Kidney epithelial cell (primary cell): ENCODE results near the gene ARHGEF17. TPM values are rescaled to one million over a fixed set of nuclear protein-coding genes. Genes with fewer than 3 reads are reported as not detected.

Experiments used
- DNase-seq: peaks from one replicate; pipeline ENCODE4 v3.0.0-alpha.2; 2010; ENCODE audit warnings: low read depth
- H3K27me3 ChIP-seq: 2 replicates; pipeline ENCODE4 v1.6.0; 2011; ENCODE audit warnings: low read length; ENCODE audit not compliant: control insufficient read depth, insufficient read depth
- H3K36me3 ChIP-seq: 2 replicates; pipeline ENCODE4 v1.5.1; 2011; ENCODE audit warnings: low read length; ENCODE audit not compliant: control insufficient read depth, insufficient read depth
- H3K4me3 ChIP-seq: 2 replicates; pipeline ENCODE4 v1.5.1; 2011; ENCODE audit warnings: low read depth, mild to moderate bottlenecking, control low read depth, low read length
- total RNA-seq: library from RNA; depleted of rRNA; stranded (reverse); fragments of >200 nt; gene quantifications from 2 replicates; pipeline ENCODE4 v1.2.3, GENCODE V29; 2015
- TF ChIP-seq, protein P1 (sequence below): IDR thresholded peaks from 2 replicates; pipeline ENCODE4 v1.5.1; 2011; ENCODE audit warnings: mild to moderate bottlenecking, moderate library complexity, low read length, control low read depth, inconsistent platforms; ENCODE audit not compliant: insufficient read depth, poor library complexity, severe bottlenecking

Gene ARHGEF17
- total RNA-seq, 1 donor from 2014 or later = 25.5 TPM

DNA sequence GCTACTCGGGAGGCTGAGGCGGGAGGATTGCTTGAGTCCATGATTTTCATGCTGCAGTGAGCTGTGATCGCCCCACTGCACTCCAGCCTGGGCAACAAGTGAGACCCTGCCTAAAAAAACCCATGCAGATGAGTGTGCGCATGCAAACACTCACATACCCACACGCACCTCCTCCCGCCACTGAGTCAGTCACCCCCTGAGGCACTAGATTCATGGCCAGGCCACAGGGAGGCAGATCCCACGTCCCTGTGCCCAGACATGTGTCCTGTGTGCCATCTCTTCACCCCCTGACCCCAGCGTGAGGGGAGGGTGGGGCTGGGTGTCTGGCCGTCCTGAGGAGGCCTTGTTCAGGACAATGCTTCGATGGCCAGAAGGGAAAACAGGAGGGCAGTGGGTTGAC is 83.6 kb downstream of the ARHGEF17 start:
- no peaks in the 10 kb centered on the region for H3K27me3 ChIP-seq
- H3K4me3 ChIP-seq = no peak overlapping the region
- no peak for DNase-seq
- H3K36me3 ChIP-seq = peaks cover 4% of the 10 kb centered on the region
- TF ChIP-seq, protein P1, sequence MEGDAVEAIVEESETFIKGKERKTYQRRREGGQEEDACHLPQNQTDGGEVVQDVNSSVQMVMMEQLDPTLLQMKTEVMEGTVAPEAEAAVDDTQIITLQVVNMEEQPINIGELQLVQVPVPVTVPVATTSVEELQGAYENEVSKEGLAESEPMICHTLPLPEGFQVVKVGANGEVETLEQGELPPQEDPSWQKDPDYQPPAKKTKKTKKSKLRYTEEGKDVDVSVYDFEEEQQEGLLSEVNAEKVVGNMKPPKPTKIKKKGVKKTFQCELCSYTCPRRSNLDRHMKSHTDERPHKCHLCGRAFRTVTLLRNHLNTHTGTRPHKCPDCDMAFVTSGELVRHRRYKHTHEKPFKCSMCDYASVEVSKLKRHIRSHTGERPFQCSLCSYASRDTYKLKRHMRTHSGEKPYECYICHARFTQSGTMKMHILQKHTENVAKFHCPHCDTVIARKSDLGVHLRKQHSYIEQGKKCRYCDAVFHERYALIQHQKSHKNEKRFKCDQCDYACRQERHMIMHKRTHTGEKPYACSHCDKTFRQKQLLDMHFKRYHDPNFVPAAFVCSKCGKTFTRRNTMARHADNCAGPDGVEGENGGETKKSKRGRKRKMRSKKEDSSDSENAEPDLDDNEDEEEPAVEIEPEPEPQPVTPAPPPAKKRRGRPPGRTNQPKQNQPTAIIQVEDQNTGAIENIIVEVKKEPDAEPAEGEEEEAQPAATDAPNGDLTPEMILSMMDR = no peak

DNA sequence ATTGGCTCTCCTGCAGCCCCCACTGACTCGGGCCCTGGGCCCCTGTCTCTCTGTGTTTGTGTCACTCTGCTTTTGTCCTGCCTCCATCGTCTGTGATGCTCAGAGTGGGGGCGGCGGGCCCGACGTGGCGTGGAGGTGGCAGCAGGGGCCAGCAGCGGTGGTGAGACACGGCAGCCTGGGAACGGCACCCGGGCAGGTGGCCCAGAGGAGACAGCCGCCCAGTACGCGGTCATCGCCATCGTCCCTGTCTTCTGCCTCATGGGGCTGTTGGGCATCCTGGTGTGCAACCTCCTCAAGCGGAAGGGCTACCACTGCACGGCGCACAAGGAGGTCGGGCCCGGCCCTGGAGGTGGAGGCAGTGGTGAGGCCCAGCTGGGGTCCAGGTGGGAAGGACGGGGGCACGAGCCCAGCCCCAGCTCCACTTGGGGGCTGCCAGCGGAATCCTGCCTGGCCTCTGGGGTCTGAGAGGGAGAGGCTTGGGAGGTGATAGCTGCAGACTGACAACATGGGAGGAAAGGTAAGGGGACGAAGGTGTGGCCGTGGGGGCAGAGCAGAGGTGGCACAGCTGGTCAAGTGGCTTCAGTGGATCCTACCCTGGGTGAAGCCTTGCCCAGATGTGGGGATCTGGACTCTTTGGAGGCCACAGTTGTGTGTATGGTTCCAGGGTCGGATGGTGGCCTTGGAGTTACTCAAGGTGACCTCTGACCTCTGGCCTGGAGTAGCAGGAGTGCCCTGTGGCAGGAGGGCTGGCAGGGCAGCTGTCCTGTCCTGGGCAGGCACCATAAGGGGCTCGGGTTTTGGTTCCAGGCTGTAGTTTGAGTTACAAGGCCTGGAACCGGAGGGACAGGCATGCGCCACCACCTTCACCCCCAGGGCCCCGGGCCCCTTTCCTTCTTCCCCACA is 84.3 kb downstream of the ARHGEF17 start:
- H3K36me3 ChIP-seq = peaks cover 4% of the 10 kb centered on the region
- no peak for DNase-seq
- TF ChIP-seq, protein P1 = no peak
- H3K27me3 ChIP-seq = no peaks in the 10 kb centered on the region
- H3K4me3 ChIP-seq = no peak overlapping the region

DNA sequence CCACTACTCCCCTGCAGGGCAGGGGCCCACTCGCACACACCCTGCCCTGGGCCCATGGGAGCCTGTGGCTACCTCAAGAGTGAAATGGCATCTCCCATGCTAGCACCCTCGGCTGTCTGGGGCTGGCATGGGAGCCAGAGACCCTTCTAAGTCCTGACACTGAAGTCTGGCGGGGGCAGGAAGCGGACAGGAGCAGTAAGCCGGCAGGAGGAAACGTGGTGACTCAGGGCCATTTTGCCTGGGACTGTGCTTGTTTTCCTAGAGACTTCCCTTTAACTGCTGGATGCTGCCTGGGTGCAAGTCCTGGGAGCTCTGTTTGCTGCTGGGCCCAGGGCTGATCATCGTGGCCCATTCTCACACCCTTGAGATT is 84.9 kb downstream of the ARHGEF17 start:
- H3K27me3 ChIP-seq = no peaks in the 10 kb centered on the region
- no peak for DNase-seq
- H3K4me3 ChIP-seq = no peak overlapping the region
- TF ChIP-seq, protein P1 = no peak
- peaks cover 4% of the 10 kb centered on the region for H3K36me3 ChIP-seq

DNA sequence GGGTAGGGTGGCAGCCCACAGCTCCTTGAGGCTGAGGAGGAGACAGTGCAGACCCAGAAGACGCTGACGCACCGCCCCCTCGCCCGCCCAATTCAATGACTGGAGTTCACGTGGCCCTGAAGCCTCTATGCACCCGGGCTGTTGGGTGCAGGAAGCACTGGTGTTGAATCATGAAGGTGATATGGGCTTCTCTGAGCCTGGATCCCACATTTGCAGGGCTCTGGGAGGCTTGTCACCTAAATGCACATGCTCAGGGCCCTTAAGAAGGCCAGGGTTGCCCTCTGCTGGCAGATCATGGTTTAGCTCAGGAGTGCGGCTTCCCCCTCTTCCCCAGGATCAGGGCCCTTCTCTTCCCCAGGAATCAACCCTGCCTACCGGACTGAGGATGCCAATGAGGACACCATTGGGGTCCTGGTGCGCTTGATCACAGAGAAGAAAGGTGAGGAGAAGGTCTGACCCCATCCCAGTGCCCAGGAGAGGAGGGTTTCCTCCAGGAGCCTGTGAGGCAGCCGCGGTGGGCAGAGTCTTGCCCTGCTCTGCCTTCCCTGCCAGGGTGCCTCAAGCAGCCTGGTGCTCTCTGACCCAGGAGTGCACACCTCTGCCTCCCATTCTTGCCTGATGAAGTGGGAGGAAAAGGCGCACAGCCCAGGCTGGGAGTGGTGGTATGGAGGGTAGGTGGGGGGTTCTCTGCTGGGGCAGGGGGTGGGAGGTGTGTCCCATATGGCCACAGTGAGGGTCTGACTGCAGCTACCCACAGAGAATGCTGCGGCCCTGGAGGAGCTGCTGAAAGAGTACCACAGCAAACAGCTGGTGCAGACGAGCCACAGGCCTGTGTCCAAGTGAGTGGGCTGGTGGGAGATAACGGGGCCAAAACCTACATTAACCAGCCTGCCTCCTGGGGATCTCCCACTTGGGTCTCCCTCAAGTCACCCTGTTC is 85.7 kb downstream of the ARHGEF17 start:
- TF ChIP-seq, protein P1 = peak; percentile 81
- peak; percentile 26 for DNase-seq
- H3K27me3 ChIP-seq = no peaks in the 10 kb centered on the region
- H3K36me3 ChIP-seq = peaks cover 4% of the 10 kb centered on the region
- H3K4me3 ChIP-seq = no peak overlapping the region

DNA sequence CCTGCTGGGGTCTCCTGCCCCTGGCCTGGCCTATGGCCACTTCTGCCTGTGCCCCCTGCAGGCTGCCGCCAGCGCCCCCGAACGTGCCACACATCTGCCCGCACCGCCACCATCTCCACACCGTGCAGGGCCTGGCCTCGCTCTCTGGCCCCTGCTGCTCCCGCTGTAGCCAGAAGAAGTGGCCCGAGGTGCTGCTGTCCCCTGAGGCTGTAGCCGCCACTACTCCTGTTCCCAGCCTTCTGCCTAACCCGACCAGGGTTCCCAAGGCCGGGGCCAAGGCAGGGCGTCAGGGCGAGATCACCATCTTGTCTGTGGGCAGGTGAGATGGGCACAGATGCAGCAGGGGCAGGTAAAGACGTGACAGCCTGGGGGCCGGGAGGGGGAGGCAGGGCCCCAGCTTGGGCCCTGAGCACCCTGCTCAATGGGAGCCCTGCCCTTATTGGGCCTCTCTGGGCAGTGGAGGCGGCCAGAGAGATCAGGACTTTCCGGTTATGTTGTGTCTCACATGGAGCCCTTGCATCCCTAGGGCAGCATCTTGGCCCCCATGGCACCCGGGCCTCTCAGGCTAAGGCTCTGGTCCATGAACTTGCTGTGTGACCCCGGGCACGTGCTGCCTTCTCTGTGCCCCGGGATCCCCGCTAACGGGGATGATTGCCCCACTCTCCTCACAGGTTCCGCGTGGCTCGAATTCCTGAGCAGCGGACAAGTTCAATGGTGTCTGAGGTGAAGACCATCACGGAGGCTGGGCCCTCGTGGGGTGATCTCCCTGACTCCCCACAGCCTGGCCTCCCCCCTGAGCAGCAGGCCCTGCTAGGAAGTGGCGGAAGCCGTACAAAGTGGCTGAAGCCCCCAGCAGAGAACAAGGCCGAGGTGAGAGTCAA is 86.6 kb downstream of the ARHGEF17 start:
- TF ChIP-seq, protein P1 = no peak
- no peaks in the 10 kb centered on the region for H3K27me3 ChIP-seq
- H3K4me3 ChIP-seq = no peak overlapping the region
- DNase-seq = no peak
- peaks cover 4% of the 10 kb centered on the region for H3K36me3 ChIP-seq
